HG02981 (cell line): ENCODE measurements around the gene A1BG.
A peak's percentile ranks its signal among the peaks of the same experiment; 100 is the strongest.

ENCODE experiments used
- ATAC-seq: cut with Tn5 transposase; IDR thresholded peaks from one replicate; pipeline ENCODE4 v1.9.1; 2021; ENCODE audit warnings: mild to moderate bottlenecking, moderate library complexity; ENCODE audit not compliant: unreplicated experiment

The A1BG gene, protein sequence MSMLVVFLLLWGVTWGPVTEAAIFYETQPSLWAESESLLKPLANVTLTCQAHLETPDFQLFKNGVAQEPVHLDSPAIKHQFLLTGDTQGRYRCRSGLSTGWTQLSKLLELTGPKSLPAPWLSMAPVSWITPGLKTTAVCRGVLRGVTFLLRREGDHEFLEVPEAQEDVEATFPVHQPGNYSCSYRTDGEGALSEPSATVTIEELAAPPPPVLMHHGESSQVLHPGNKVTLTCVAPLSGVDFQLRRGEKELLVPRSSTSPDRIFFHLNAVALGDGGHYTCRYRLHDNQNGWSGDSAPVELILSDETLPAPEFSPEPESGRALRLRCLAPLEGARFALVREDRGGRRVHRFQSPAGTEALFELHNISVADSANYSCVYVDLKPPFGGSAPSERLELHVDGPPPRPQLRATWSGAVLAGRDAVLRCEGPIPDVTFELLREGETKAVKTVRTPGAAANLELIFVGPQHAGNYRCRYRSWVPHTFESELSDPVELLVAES

GRCh38 chr19:58352760-58353671 lies at the start of gene A1BG:
Gene A1BG (minus strand): TSS chr19:58353492. CDS start chr19:58353437, 55 bp downstream.
- no peak for ATAC-seq

DNA sequence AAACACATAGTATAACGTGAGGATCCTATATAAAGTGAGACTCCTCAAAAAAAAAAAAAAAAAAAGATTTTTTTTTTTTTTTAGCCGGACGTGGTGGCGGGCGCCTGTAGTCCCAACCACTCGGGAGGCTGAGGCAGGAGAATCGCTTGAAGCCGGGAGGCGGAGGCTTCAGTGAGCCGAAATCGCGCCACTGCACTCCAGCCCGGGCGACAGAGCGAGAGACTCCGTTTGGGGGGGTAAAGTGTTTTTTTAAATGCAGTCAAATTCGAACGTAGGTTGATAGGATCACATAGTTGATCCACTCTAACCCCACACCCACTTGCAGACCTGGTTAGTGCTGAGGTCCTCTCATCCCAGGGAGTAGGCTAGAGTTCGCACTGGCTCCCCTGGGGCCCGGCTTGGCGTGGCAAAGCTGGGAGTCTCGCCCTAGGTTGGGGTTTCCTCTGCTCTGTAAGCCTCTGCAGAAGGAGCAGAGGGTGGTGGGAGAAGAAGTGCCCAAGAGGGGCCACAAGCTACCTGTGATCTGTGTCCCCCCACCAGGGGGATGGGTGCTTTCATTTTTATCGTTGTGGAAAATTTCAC lies 48.6 kb upstream of the A1BG start:
- no peak for ATAC-seq

GRCh38 chr19:58400916-58401839 lies 47.9 kb upstream of the A1BG start:
- ATAC-seq: peak; percentile 98

DNA sequence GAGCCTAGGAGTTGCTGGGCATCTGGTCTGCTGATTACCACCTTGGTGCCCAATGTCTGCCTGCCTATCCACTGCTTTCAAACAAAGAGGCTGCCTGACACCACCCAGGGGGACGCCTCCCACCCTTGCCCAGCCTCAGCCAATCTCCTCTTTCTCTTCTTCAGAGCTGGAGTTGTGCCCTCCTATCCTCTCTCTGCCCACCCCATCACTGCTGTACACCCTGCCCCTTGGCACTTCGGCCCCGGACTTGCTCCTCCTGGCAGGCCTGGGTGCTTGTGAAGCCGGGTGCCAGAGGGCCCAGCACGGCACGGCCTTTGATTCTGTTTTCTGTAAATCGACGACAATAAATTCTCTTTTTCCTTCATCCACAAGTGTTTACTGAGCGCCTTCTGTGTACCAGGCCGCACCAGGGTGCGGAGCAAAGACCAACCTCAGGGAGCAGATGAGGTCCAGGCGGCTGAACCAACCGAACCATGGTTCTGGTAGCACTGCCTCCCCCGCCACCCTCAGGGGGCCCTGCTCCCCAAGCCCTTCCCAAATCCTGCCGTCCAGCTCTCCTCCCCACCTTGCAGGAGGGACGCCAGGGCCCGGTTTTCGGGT lies 47.1 kb upstream of the A1BG start:
- ATAC-seq: no peak

DNA sequence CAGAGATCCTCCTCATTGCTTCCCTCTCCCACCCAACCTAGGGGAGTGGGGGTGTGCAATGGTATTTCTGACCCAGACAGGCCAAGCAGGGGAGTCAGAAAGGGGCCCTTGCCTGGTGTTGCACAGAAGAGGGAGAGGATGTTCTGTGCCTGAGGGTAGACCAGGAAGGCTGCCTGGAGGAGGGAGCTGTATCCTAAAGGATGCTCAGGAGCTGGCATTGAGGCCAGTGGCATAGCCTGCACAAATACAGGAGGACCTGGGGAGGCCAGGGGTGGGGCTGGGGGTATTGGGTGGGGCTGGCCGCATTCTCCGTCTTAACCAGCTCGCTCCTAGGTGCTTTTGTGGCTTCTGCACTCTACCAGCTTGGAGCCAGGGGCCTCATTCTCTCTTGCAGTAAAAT lies 46.6 kb upstream of the A1BG start:
- no peak for ATAC-seq

- ATAC-seq: no peak
These were observed 45.3 kb upstream of the A1BG start for GRCh38 chr19:58398545-58398944.

- no peak for ATAC-seq
These were observed 44.8 kb upstream of the A1BG start for GRCh38 chr19:58398087-58398486.

DNA sequence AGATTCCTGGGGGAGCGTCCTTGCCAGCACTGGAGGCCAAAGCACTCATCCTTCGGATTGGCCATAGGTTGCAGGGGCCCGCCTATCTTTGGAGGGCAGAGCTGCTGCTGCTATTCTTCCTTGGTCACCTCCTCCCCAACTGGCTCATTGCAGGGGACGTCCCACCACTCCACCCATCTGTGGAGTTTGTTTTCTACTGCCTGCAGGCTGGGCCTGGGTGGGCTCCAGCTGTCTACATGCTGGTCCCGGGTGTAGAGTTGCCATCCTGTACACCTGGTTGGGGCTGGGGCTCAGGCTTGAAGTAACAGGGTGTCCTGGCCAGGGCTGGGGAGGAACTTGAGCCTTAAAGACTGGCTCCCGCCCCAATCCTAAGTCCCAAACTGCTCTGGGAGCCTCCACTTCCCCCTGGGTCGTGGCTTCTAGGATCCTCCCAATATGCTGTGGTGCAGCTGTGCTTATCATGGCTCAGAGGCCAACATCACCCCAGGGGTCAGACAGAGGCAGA lies 44.3 kb upstream of the A1BG start:
- ATAC-seq: no peak

DNA sequence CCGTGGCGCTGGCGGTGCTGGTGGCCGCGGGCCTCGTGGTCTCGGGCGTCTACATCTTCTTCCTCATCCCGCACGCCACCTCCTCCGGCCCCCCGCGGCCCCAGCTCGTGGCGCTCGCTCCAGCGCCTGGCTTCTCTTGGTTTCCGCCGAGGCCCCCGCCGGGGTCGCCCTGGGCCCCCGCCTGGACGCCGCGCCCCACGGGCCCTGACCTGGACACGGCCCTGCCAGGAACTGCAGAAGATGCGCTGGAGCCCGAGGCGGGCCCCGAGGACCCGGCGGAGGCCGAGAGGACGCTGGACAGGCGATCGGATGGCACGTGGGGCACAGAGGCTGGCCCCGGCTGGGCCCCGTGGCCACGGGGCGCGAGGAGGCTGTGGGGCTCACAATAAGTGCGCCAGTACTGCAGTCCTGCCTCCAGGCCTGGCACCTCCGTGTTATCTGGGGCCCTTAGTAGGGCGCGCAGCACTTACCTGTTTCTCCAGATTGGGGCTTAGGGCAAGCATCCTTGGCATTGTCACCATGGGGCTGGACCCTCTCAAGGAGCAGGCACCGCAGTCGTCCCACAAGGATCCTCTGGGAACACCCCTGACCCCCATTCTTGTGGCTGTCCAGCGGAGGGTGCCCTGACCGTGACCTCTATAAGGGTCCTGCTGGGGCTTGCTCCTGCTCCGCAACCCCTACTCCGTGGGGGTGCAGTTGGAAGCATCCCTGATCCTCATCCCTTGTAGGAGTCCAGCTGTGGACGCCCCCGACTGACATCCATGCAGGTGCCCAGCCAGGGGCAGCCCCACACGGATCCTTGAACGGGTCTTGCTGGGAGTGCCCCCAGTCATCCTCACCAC lies 43.6 kb upstream of the A1BG start:
- no peak for ATAC-seq

GRCh38 chr19:58395979-58396627 lies 42.8 kb upstream of the A1BG start:
- ATAC-seq: no peak

DNA sequence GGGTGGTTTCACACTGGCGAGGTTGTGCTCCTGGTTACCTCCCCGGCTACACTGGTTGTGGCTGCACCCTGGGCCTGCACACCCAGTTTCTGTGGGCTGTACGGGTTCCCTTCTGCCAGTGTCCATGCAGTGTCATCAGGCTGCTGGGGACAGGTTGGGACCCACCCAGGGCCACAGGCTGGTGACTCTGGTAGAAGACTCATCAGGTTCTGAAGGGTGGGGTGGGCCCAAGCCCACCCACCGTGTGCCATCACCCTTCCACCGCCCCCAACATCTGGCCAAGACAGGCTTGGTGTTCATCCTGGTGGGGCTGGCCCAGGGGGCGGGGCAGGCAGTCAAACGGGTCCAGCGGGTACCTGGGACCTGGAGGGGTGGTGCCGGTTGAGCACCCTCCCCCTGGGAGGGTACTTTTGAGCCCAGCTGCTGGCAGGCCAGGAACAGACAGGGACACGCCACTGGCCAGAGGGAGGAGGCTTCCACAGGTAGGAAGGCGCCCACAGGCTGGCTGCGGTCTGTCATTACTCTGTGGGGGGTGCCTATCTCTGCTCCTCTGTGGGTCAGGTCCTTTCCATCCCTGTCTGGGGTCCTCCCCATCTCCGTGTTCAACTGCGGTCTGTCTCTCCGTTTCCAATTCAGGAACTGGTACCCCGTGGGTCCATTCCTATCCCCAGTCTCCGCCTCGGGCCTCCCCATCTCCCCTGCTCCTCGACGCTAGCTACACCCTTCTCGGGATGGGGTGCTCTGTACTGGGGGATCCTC lies 42.1 kb upstream of the A1BG start, which contains the start of gene RNF225:
Gene RNF225, plus strand, starts transcription at position 437 of the 759 bp plus-strand sequence. CDS start 434 bp downstream, outside the sequence.
- no peak for ATAC-seq

- ATAC-seq: no peak
These were observed 41.5 kb upstream of the A1BG start for GRCh38 chr19:58394821-58395219.

DNA sequence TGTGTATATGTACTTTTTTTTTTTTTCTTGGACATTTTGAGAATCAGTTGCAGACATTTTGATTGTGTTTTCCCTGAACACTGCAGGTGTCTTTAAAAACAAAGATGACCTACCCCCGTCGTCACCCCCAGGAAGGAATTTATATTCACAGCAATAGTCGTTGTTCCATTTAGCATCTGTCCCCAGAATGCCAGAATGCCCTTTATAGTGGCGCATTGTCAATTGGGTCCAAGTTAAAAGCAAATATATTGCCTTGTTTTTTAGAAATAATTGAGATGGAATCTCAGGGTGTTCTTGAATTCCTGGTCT lies 40.4 kb upstream of the A1BG start:
- no peak for ATAC-seq

DNA sequence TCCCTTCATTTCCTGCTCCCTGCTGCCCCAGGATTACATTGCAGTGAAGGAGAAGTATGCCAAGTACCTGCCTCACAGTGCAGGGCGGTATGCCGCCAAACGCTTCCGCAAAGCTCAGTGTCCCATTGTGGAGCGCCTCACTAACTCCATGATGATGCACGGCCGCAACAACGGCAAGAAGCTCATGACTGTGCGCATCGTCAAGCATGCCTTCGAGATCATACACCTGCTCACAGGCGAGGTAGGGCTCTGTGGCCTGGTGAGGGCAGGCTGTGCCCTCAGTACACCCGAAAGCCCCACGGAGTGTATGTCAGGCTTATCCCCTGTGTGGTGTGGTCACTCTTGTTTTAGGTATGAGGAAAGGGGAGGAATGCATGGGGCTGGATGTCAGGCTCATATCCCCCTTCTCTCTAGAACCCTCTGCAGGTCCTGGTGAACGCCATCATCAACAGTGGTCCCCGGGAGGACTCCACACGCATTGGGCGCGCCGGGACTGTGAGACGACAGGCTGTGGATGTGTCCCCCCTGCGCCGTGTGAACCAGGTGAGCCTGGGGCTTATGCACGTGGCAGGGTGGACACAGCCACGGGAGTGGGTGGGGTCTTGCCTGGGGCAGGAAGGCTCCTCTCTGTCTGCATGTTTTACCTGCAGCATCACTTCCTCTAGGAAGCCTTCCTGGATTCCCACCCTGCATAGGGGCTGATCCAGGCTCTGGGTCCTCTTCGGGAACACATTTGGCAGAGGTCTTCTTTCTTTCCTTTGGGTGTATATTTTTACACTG lies 39.8 kb upstream of the A1BG start:
- ATAC-seq: no peak

- no peak for ATAC-seq
These were observed 34.9 kb upstream of the A1BG start for GRCh38 chr19:58388175-58388526.

DNA sequence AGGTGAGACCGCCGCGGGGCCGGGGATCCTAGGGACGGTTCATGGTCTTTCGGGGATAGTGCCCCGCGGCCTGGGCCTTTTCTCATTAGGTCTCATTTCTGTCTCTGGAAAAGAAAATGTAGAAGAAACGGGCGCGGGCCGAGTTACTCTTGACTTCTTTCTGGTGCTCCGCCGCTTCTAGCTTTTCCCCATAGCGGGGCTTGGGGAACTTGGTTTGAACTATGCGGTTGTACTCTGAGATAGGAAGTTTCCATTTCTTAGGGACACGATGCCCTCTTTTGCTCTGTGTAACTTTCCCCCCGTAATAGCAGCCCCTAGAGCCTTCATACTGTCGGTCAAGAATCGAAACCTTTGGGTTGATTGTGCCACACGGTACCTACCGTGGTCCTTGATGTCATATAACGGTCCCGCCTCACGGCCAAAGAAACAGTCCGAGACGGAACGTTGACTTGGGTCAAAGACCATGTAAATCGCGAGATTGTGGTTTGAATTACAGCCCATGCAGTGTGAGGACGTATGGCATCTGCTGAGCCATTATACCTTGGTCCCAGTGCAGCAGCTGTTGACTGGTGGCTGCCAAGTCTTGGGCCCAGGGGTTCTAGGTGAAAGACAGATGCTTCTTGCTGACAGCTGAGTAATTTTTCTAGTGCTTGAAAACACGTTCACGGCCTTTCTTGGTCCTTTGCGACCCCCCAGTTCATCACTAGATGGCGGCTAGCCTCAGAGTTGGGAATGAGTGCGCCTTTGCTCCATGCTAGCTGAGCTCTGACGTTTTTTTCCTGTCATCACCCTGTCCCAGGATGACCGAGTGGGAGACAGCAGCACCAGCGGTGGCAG lies 34.3 kb upstream of the A1BG start:
- no peak for ATAC-seq
